H1 (cell line): ENCODE data around the gene FGF23. TPM values are rescaled to one million over a fixed set of nuclear protein-coding genes. Genes with fewer than 3 reads are reported as not detected.

Source experiments
- polyA plus RNA-seq, 7 experiments: library from polyadenylated mRNA; depleted of rRNA in 3 of 7; stranded (reverse) in 5 of 7; unstranded in 2 of 7; fragments of >200 nt in 5 of 7; fragments of 200-250 nt in 2 of 7; gene quantifications; 1 replicate in 5 of 7; 2 replicates in 1 of 7; 4 replicates in 1 of 7; pipeline versions ENCODE4 v1.2.1 to v1.2.3, GENCODE V29; 2011 to 2013; ENCODE audit warnings: missing spikeins in 2 of 7, mixed read lengths in 2 of 7
- total RNA-seq: library from RNA; stranded (reverse); fragmentation: NEBNext Ultra II Directional; extraction: Animal tissue kit (Norgen Biotek cat#: 25700); gene quantifications from 2 replicates; pipeline ENCODE4 v1.2.1, GENCODE V29; 2021

FGF23 gene
- total and polyA plus RNA-seq, 2 of the 8 experiments (the other 6 are each of a cell fraction or from before 2014, with no cell fraction given): 0.35 to 0.67 TPM

Other genes with a start within 250 kb of the FGF23 start
- 217 and 223 TPM in 2 replicates for gene CCND2, start 106.0 kb downstream of the FGF23 start, total RNA-seq
- 35.7 and 41.7 TPM in 2 replicates for gene CCND2, start 106.0 kb downstream of the FGF23 start, polyA plus RNA-seq (2011; rRNA removed)
- 26.4 and 27.6 TPM in 2 replicates for gene TIGAR, start 58.5 kb downstream of the FGF23 start, total RNA-seq
- gene TIGAR, start 58.5 kb downstream of the FGF23 start, polyA plus RNA-seq (2011; rRNA removed): 1.8 and 3.8 TPM in 2 replicates
- not detected in 2 replicates for gene FGF6, start 66.1 kb upstream of the FGF23 start, total RNA-seq
- not detected in 2 replicates for gene FGF6, start 66.1 kb upstream of the FGF23 start, polyA plus RNA-seq (2011; rRNA removed)
- 42.4 and 48.3 TPM in 2 replicates for gene RAD51AP1, start 159.2 kb upstream of the FGF23 start, total RNA-seq
- gene RAD51AP1, start 159.2 kb upstream of the FGF23 start, polyA plus RNA-seq (2011; rRNA removed): 9.9 and 29.7 TPM in 2 replicates
- 9.7 and 10.5 TPM in 2 replicates for gene DYRK4, start 182.5 kb upstream of the FGF23 start, total RNA-seq
- gene DYRK4, start 182.5 kb upstream of the FGF23 start, polyA plus RNA-seq (2011; rRNA removed): 8.7 and 11.4 TPM in 2 replicates